Measurements from ENCODE around the gene BDH2.

GRCh38 chr4:103075435-103075893 is 24.2 kb downstream of the BDH2 start:
- TF ChIP-seq TAF1 (IDR thresholded peaks at IDR 0.05; ENCODE audit: borderline replicate concordance, insufficient read depth, low read length) = no peak
- TF ChIP-seq REST (IDR thresholded peaks at IDR 0.05; ENCODE audit: insufficient read depth in 1 of 2, low read depth in 2 of 2, low read length in 2 of 2) = no peak
- TF ChIP-seq POLR2AphosphoS5 (IDR thresholded peaks at IDR 0.05; ENCODE audit: low read depth, low read length) = no peak
- TF ChIP-seq SIN3A (IDR thresholded peaks at IDR 0.05; ENCODE audit: borderline replicate concordance, insufficient read depth, low read length) = no peak
- TF ChIP-seq FOXP2 (optimal IDR thresholded peaks at IDR 0.05; ENCODE audit: borderline replicate concordance, extremely low read depth, extremely low read length, insufficient read depth) = no peak

All from PFSK-1 (cell line).